ENCODE data around the gene AMBN.

AMBN gene

GRCh38 chr4:70607334-70607853 lies 15.3 kb downstream of the AMBN start:
- no peak overlapping the region for H3K4me3 ChIP-seq (replicated peaks; ENCODE audit: insufficient read depth, low read length)
- no peak for TF ChIP-seq SPI1 (IDR thresholded peaks at IDR 0.05; ENCODE audit: borderline replicate concordance, low read depth)
- TF ChIP-seq, protein P1, sequence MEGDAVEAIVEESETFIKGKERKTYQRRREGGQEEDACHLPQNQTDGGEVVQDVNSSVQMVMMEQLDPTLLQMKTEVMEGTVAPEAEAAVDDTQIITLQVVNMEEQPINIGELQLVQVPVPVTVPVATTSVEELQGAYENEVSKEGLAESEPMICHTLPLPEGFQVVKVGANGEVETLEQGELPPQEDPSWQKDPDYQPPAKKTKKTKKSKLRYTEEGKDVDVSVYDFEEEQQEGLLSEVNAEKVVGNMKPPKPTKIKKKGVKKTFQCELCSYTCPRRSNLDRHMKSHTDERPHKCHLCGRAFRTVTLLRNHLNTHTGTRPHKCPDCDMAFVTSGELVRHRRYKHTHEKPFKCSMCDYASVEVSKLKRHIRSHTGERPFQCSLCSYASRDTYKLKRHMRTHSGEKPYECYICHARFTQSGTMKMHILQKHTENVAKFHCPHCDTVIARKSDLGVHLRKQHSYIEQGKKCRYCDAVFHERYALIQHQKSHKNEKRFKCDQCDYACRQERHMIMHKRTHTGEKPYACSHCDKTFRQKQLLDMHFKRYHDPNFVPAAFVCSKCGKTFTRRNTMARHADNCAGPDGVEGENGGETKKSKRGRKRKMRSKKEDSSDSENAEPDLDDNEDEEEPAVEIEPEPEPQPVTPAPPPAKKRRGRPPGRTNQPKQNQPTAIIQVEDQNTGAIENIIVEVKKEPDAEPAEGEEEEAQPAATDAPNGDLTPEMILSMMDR (IDR thresholded peaks at IDR 0.05; ENCODE audit: insufficient read depth, low read length): no peak
- no peak for TF ChIP-seq GABPA (IDR thresholded peaks at IDR 0.05; ENCODE audit: low read depth)
- TF ChIP-seq POLR2AphosphoS5 (IDR thresholded peaks at IDR 0.05; ENCODE audit: low read depth): no peak
- TF ChIP-seq REST (IDR thresholded peaks at IDR 0.05; ENCODE audit: insufficient replicate concordance, low read depth): no peak
- DNase-seq (ENCODE audit: low read depth in 1 of 2, low spot score in 1 of 2): no peak
- no peak overlapping the region for H3K27ac ChIP-seq (replicated peaks)
- no peaks in the 10 kb centered on the region for H3K27me3 ChIP-seq (ENCODE audit: insufficient read depth, poor library complexity, severe bottlenecking)

DNA sequence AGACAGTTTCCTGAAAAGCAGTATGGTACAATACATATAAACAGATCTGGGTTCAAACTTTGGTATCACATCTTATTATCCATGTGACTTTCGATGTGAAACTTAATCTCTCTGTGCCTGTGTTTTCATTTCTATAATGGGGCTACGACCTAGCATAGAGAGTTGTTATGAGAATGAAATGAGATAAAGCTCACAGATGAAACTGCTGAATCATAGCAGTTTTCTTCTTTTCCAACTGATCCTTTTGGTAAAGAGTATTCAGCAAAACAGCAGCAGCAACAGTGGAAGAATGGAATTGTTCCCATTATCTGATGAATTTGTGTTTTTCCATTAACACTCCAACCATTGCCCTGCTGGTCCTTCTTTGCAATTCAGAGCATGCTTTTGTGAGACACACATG lies 16.3 kb downstream of the AMBN start:
- no peak for DNase-seq (ENCODE audit: low read depth in 1 of 2, low spot score in 1 of 2)
- no peak overlapping the region for H3K4me3 ChIP-seq (replicated peaks; ENCODE audit: insufficient read depth, low read length)
- no peak for TF ChIP-seq GABPA (IDR thresholded peaks at IDR 0.05; ENCODE audit: low read depth)
- TF ChIP-seq REST (IDR thresholded peaks at IDR 0.05; ENCODE audit: insufficient replicate concordance, low read depth): no peak
- H3K27ac ChIP-seq (replicated peaks): no peak overlapping the region
- peaks cover 4% of the 10 kb centered on the region for H3K27me3 ChIP-seq (ENCODE audit: insufficient read depth, poor library complexity, severe bottlenecking)

DNA sequence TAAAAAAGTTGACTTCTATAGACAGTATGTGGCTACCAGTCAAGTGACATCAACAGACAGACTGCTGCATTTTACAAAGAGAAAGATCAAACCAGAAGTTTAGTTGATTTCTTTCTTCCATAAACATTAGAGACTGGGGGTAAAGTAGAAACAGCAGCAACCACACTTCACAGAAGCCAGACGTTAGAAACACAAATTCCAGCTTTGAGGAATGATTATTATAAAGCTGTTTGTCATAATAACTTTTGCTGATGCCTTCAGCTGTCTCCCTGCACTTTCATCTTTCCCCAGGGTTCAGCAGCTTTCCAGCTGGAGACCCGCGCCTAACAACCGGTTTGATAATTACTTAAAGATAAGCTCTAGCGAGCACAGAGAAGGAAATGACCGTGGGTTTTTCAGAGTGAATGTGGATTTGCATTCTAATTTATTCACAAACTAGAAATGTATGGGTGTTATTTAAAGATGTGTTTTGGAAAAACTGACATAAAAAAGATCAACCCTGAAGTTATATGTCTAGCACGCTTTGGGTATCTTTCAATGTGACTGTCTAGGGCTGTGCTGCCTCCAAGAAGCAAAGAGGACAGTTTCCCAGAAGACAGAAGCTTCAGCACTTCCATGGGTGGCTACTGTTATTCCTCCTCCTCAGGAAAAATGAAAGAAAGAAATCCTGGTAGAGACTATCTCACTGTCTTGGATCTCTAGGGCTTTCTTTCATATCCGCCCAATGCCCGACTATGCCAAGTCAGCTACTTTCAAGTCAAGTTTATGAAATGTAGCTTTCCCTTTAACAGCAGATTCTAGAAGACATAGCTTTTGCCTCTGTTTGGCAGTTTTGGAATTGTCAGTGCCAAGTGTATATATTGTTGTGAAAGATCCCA lies 21.5 kb downstream of the AMBN start:
- no peak overlapping the region for H3K4me3 ChIP-seq (replicated peaks; ENCODE audit: insufficient read depth, low read length)
- no peak overlapping the region for H3K27ac ChIP-seq (replicated peaks)
- TF ChIP-seq GABPA (IDR thresholded peaks at IDR 0.05; ENCODE audit: low read depth) (no peak), SPI1 (IDR thresholded peaks at IDR 0.05; ENCODE audit: borderline replicate concordance, low read depth) (no peak)
- TF ChIP-seq, protein P1 (IDR thresholded peaks at IDR 0.05; ENCODE audit: insufficient read depth, low read length): no peak
- DNase-seq (ENCODE audit: low read depth in 1 of 2, low spot score in 1 of 2): no peak
- peaks cover 5% of the 10 kb centered on the region for H3K27me3 ChIP-seq (ENCODE audit: insufficient read depth, poor library complexity, severe bottlenecking)

DNA sequence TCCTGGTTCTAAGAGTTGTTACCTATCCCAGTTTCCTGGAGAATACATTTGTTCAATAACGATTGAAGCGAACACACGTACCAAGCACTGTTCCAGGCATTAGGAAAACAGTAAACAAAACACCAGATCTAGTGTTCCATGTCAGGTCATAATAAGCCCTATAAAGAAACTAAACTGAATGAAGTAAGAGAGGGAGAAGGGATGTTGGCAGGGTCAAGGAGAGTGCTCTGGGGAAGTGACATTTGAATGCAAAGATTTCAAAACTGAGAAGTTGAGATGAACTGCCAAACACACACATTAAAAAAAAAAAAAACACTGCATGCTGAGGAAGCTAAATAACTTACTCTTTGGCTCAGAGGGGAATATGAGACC lies 22.1 kb downstream of the AMBN start:
- Histone ChIP-seq H3K4me3 (replicated peaks; ENCODE audit: insufficient read depth, low read length) (no peak overlapping the region), H3K27ac (replicated peaks) (no peak overlapping the region), H3K27me3 (ENCODE audit: insufficient read depth, poor library complexity, severe bottlenecking) (peaks cover 5% of the 10 kb centered on the region)
- DNase-seq (ENCODE audit: low read depth in 1 of 2, low spot score in 1 of 2): no peak
- no peak for TF ChIP-seq GABPA (IDR thresholded peaks at IDR 0.05; ENCODE audit: low read depth)
- TF ChIP-seq POLR2AphosphoS5 (IDR thresholded peaks at IDR 0.05; ENCODE audit: low read depth): no peak
- TF ChIP-seq, protein P1 (IDR thresholded peaks at IDR 0.05; ENCODE audit: insufficient read depth, low read length): no peak
- TF ChIP-seq REST (IDR thresholded peaks at IDR 0.05; ENCODE audit: insufficient replicate concordance, low read depth): no peak
- no peak for TF ChIP-seq SPI1 (IDR thresholded peaks at IDR 0.05; ENCODE audit: borderline replicate concordance, low read depth)
